IPS-NIHi7 (cell line): ENCODE results near the gene SNAPC3.

ENCODE experiments used
- DNase-seq: peaks from one replicate; pipeline ENCODE4 v3.0.0; 2012; ENCODE audit warnings: mixed read lengths; ENCODE audit errors: extremely low spot score

Gene SNAPC3

DNA sequence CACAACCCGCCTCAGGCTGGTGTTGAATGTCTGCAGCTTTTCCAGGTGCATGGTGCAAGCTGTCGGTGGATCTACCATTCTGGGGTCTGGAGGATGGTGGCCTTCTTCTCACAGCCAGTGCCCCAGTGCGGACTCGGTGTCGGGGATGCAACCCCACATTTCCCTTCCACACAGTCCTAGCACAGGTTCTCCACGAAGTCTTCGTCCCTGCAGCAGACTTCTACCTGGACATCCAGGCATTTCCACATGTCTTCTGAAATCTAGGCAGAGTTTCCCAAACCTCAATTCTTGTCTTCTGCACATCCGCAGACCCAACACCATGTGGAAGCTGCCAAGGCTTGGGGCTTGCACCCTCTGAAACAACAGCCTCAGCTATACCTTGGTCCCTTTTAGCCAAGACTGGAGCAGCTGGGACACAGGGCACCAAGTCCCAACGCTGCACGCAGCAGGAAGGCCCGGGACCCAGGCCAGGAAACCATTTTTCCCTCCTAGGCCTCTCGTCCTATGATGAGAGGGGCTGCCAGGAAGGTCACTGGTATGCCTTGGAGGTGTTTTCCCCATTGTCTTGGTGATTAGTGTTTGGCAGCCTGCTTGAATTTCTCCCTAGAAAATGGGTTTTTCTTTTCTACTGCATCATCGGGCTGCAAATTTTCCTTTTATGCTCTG lies 69.9 kb downstream of the SNAPC3 start:
- DNase-seq, result no peak

- DNase-seq, result no peak
Measured at GRCh38 chr9:15498246-15498995, 75.7 kb downstream of the SNAPC3 start.

- no peak for DNase-seq
Measured at GRCh38 chr9:15499139-15499538, 76.5 kb downstream of the SNAPC3 start.

GRCh38 chr9:15501179-15501578 lies 78.5 kb downstream of the SNAPC3 start:
- DNase-seq, result no peak

DNA sequence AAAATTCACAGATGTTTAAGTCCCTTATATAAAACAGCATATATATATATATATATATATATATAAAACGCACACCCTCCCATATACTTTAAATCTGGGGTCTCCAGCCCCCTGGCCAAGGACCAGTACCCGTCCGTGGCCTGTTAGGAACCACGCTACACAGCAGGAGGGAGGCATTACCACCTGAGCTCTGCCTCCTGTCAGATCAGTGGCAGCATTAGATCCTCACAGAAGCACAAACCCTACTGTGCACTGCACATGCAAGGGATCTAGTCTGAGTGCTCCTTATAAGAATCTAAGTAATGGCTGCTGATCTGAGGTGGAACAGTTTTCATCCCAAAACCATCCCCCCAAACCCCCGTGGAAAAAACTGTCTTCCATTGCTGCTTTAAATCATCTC lies 79.1 kb downstream of the SNAPC3 start:
- no peak for DNase-seq

DNA sequence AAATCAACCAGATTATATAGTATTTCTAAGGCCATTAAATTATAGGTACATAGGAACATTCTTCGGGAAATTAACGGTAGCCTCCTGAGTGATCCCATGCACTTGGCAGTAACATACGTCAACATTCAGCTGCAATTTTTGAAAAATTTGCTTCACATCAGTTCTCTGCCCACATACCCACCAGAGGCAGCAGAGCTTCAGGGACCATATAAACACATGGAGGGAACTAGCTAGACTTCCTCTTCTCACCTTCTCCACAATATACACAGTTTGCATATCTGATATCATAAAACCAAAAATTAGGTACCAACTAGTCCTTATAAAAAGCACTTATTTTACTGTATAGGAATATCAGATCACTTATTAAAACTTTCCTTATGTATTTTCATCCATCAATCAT lies 83.2 kb downstream of the SNAPC3 start:
- DNase-seq, result no peak

- peak; percentile 75 for DNase-seq
Measured at GRCh38 chr9:15509931-15510788, 87.5 kb downstream of the SNAPC3 start.

DNA sequence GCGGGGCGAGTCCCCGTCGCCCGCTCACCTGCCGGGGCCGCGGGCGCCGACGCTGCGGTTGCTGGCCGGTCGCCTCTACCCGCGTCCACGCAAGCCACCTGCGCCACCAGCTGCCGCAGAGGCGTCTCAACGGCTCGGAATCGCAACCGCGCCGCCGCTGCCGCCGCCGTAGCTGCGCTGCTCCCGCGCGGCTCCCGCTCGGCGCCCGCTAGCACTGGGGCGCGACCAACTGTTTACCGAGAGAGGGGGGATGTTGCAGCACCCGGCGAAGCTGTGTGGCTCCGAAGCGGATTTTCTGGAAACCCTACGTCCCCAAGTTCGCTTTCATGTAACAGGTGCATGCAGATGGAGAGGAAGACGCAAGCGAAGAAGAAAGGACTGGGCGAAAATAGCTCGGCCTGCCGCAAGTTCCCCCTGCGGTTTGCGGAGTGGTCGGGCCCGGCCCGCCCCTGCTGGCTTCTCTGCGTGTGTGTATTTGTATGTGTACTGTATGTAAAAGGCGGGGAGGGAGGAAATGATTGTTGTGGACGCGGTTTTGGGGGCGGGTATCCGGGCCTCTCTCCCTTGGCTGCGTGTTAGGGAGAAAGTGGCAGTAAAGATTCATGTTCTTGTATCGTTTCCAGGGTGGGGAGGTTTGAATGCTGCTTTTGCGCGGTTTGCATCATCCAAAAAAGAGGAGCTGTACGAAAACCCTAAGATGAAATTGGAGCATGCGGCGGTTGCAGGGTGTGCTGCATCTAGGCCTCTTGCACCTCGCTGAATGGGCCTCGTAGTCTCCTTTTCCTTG lies 88.3 kb downstream of the SNAPC3 start, which contains the start of gene PSIP1:
Gene PSIP1, minus strand, starts transcription at position 182 of the 787 bp plus-strand sequence. CDS start 782 bp downstream, outside the sequence.
- peak; percentile 65 for DNase-seq
